GM12878 (cell line): ENCODE data around the gene PTGES2. TPM values are rescaled to one million over a fixed set of nuclear protein-coding genes. Genes with fewer than 3 reads are reported as not detected.

Experiments
- CHD2 ChIP-seq: IDR thresholded peaks from 2 replicates; pipeline ENCODE4 v1.6.1; 2011; ENCODE audit warnings: low read depth, low read length, improper control_type of control experiment, borderline replicate concordance
- HCFC1 ChIP-seq: fragments of 150-350 bp; IDR thresholded peaks from 2 replicates; pipeline ENCODE4 v1.6.1; 2014; ENCODE audit warnings: low read length
- LARP7 ChIP-seq: fragments of 450-650 bp; IDR thresholded peaks from 2 replicates; pipeline ENCODE4 v1.6.1; 2017; ENCODE audit warnings: mild to moderate bottlenecking
- NR2F1 ChIP-seq: fragments of 450-650 bp; conservative IDR thresholded peaks from 2 replicates; pipeline ENCODE4 v1.6.1; 2017; ENCODE audit warnings: mild to moderate bottlenecking
- RB1 ChIP-seq: fragments of 450-650 bp; formaldehyde crosslinking; IDR thresholded peaks from 2 replicates; pipeline ENCODE4 v1.6.1; 2017; ENCODE audit warnings: mild to moderate bottlenecking, borderline replicate concordance
- SREBF1 ChIP-seq: IDR thresholded peaks from 2 replicates; pipeline ENCODE4 v1.6.1; 2012; ENCODE audit warnings: mild to moderate bottlenecking, low read length
- SUZ12 ChIP-seq: fragments of 200-600 bp; sonication (generic); IDR thresholded peaks from one replicate; pipeline ENCODE4 v1.6.1; 2018; ENCODE audit warnings: antibody characterized with exemption, mild to moderate bottlenecking; ENCODE audit not compliant: unreplicated experiment
- ZNF24 ChIP-seq: fragments of 450-650 bp; IDR thresholded peaks from 2 replicates; pipeline ENCODE4 v1.6.1; 2017; ENCODE audit warnings: antibody characterized with exemption, mild to moderate bottlenecking
- polyA plus RNA-seq, 11 experiments: library from polyadenylated mRNA; depleted of rRNA in 4 of 11; unstranded in 6 of 11; stranded (reverse) in 5 of 11; fragments of >200 nt; fragmentation: Nextera tagmentation in 4 of 11; fragmentation: Illumina TruSeq in 1 of 11; extraction: Ambion mirVana in 4 of 11; extraction: Trizol in 1 of 11; gene quantifications; 1 replicate in 1 of 11; 2 replicates in 10 of 11; pipeline versions ENCODE4 v1.2.1 to v1.2.3, GENCODE V29; 2011 to 2016; ENCODE audit warnings: inconsistent platforms in 2 of 11, missing spikeins in 2 of 11, low read depth in 1 of 11
- total RNA-seq, 4 experiments: library from RNA; depleted of rRNA in 3 of 4; stranded (reverse); fragments of >200 nt in 3 of 4; fragmentation: Illumina TruSeq in 1 of 4; extraction: Trizol in 1 of 4; gene quantifications; 2 replicates each; pipeline versions ENCODE4 v1.2.1 to v1.2.3, GENCODE V29; 2013 to 2021
- TF ChIP-seq, protein P1 (sequence below): fragments of 450-650 bp; formaldehyde crosslinking; IDR thresholded peaks from 2 replicates; pipeline ENCODE4 v1.4.0; 2020; ENCODE audit warnings: mild to moderate bottlenecking, moderate library complexity

The PTGES2 gene
- total and polyA plus RNA-seq, 10 of the 15 experiments (the other 5 are each of a cell fraction or from before 2014, with no cell fraction given) = 2.1 to 141 (median 99.1) TPM

DNA sequence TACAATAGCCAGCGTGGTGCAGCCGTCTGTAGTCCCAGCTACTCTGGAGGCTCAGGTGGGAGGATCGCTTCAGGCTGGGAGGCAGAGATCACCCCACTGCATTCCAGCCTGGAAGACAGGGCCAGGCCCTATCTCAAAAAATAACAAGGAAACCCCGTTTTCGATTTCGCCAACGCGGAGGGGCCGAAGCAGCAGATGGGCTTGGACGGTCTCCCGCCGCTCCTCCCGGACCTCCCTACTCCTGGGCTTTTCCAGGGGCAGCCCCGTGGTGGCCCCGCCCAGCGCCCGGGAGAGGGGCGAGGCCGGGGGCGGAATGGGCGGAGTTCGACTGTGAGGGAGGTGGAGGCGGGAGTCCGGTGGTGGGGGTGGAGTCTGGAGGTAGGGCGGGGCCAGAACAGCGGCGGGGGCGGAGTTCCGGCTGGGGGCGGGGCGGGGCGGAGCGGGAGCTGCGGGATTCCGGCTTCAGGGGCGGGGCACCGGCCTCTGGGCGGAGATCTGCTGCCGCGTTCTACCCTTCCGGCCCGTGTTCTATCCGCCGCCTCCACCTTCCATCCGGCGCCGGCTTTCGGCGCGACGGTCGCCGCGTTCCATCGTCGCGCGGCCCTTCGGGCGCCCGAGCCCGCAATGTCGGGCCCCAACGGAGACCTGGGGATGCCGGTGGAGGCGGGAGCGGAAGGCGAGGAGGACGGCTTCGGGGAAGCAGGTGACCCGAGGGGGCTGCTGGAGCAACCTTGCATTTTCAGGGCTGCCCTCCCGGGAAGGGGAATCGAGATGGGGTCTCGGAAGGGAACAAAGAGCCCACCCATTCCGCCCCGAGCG is 32.5 kb upstream of the PTGES2 start, which contains the start of gene BBLN (continued):
- TF ChIP-seq LARP7 (peak; percentile 64; the same call in 1 of the 2 replicates), SUZ12 (no peak), CHD2 (peak; percentile 41; the same call in 1 of the 2 replicates), NR2F1 (peak; percentile 14; the same call in 1 of the 2 replicates), ZNF24 (no peak), SREBF1 (no peak), RB1 (peak; percentile 42; the same call in 1 of the 2 replicates), HCFC1 (peak; percentile 58)
- TF ChIP-seq, protein P1, sequence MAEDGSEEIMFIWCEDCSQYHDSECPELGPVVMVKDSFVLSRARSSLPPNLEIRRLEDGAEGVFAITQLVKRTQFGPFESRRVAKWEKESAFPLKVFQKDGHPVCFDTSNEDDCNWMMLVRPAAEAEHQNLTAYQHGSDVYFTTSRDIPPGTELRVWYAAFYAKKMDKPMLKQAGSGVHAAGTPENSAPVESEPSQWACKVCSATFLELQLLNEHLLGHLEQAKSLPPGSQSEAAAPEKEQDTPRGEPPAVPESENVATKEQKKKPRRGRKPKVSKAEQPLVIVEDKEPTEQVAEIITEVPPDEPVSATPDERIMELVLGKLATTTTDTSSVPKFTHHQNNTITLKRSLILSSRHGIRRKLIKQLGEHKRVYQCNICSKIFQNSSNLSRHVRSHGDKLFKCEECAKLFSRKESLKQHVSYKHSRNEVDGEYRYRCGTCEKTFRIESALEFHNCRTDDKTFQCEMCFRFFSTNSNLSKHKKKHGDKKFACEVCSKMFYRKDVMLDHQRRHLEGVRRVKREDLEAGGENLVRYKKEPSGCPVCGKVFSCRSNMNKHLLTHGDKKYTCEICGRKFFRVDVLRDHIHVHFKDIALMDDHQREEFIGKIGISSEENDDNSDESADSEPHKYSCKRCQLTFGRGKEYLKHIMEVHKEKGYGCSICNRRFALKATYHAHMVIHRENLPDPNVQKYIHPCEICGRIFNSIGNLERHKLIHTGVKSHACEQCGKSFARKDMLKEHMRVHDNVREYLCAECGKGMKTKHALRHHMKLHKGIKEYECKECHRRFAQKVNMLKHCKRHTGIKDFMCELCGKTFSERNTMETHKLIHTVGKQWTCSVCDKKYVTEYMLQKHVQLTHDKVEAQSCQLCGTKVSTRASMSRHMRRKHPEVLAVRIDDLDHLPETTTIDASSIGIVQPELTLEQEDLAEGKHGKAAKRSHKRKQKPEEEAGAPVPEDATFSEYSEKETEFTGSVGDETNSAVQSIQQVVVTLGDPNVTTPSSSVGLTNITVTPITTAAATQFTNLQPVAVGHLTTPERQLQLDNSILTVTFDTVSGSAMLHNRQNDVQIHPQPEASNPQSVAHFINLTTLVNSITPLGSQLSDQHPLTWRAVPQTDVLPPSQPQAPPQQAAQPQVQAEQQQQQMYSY = no peak
